ENCODE measurements around the gene PTPN7.
"Not testable (repeated sequence)": the region's sequence is repeated elsewhere in the genome, so short reads cannot be mapped to it uniquely, and the experiment has no call there.

PTPN7 gene

GRCh38 chr1:202172015-202172355 lies 11.6 kb upstream of the PTPN7 start:
- H3K27me3 ChIP-seq (ENCODE audit: low read depth, low read length): no peaks in the 10 kb centered on the region
- H3K9me3 ChIP-seq (ENCODE audit: control insufficient read depth in 1 of 2, low read length in 2 of 2): no peaks in the 10 kb centered on the region
- H3K27ac ChIP-seq (ENCODE audit: low read length): no peak overlapping the region
- peaks cover 0 to 7% of the 10 kb centered on the region in 2 donors for H3K4me1 ChIP-seq (ENCODE audit: control insufficient read depth in 1 of 2, insufficient read depth in 2 of 2, low read length in 2 of 2)
- H3K4me3 ChIP-seq (ENCODE audit: low read depth in 1 of 2, low read length in 2 of 2): no peak overlapping the region
- H3K36me3 ChIP-seq (ENCODE audit: control insufficient read depth in 1 of 2, insufficient read depth in 2 of 2, low read length in 2 of 2): no peaks in the 10 kb centered on the region

- no peaks in the 10 kb centered on the region for H3K36me3 ChIP-seq (ENCODE audit: control insufficient read depth in 1 of 2, insufficient read depth in 2 of 2, low read length in 2 of 2)
- H3K27ac ChIP-seq (ENCODE audit: low read length): no peak overlapping the region
- no peaks in the 10 kb centered on the region for H3K27me3 ChIP-seq (ENCODE audit: low read depth, low read length)
- no peaks in the 10 kb centered on the region for H3K9me3 ChIP-seq (ENCODE audit: control insufficient read depth in 1 of 2, low read length in 2 of 2)
- H3K4me1 ChIP-seq (ENCODE audit: control insufficient read depth in 1 of 2, insufficient read depth in 2 of 2, low read length in 2 of 2): peaks cover 0 to 7% of the 10 kb centered on the region in 2 donors
- H3K4me3 ChIP-seq (ENCODE audit: low read depth in 1 of 2, low read length in 2 of 2): no peak overlapping the region
These were observed 11.1 kb upstream of the PTPN7 start for GRCh38 chr1:202171292-202172014.

DNA sequence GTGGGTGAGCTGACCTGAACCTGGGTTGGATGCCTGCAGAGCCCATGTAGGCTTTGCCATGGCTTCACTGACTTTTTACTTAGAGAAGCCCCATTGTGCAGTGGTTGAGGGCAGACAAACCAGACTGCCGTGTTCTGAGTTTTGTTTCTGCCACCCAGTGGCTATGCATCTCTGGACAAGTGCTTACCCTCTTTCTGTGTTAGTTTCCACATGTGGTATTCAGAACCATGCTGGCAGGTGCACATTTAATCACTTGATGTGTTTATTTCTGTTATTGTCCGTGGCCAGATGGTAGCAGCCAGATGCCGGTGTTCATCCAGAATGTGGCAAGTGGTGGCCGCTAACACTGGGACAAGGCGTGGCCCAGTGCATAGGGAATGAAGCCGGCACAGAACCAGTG lies 10.3 kb upstream of the PTPN7 start:
- Histone ChIP-seq H3K4me3 (ENCODE audit: low read depth in 1 of 2, low read length in 2 of 2) (no peak overlapping the region), H3K9me3 (ENCODE audit: control insufficient read depth in 1 of 2, low read length in 2 of 2) (no peaks in the 10 kb centered on the region), H3K4me1 (ENCODE audit: control insufficient read depth in 1 of 2, insufficient read depth in 2 of 2, low read length in 2 of 2) (peaks cover 0 to 7% of the 10 kb centered on the region in 2 donors), H3K27ac (ENCODE audit: low read length) (no peak overlapping the region), H3K27me3 (ENCODE audit: low read depth, low read length) (no peaks in the 10 kb centered on the region), H3K36me3 (ENCODE audit: control insufficient read depth in 1 of 2, insufficient read depth in 2 of 2, low read length in 2 of 2) (no peaks in the 10 kb centered on the region)

GRCh38 chr1:202168861-202169260 lies 8.5 kb upstream of the PTPN7 start:
- Histone ChIP-seq H3K27ac (ENCODE audit: low read length) (no peak overlapping the region), H3K4me1 (ENCODE audit: control insufficient read depth in 1 of 2, insufficient read depth in 2 of 2, low read length in 2 of 2) (peaks cover 0 to 7% of the 10 kb centered on the region in 2 donors), H3K4me3 (ENCODE audit: low read depth in 1 of 2, low read length in 2 of 2) (no peak overlapping the region), H3K36me3 (ENCODE audit: control insufficient read depth in 1 of 2, insufficient read depth in 2 of 2, low read length in 2 of 2) (no peaks in the 10 kb centered on the region), H3K27me3 (ENCODE audit: low read depth, low read length) (no peaks in the 10 kb centered on the region), H3K9me3 (ENCODE audit: control insufficient read depth in 1 of 2, low read length in 2 of 2) (no peaks in the 10 kb centered on the region)

DNA sequence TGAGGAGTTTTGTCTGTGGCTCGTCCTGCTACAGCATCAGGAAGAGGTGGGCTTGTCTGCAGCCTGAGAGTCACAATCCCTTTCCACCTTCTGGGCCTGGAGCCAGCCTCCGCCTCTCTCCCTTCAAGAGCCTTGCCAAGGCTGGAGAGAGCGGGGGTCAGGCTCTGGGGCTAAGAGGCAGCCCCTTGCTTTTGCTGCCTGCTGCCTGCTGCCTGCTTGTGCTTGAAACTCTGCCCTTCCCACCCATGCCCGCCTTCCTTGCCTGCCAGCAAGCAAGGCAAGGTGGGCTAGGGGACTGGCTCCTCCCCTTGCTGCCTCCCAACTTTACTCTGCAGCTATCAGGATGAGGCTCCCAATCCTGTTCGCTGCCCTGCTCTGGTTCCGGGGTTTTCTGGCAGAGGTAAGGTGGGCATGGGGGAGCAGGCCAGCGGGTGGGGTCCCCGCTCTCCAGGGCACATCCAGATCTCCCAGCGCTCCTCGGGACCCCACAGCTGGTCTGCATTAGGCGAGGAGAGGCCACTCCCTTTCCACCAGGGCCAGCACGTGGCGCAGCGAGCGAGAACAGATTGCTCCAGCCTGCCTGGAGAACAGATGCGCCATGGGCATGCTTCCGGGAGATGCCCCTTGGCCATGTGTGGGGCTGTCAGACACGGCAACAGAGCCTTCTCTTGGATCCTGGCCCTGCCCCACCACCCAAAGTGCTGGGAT lies 7.5 kb upstream of the PTPN7 start:
- Histone ChIP-seq H3K36me3 (ENCODE audit: control insufficient read depth in 1 of 2, insufficient read depth in 2 of 2, low read length in 2 of 2) (no peaks in the 10 kb centered on the region), H3K27me3 (ENCODE audit: low read depth, low read length) (no peaks in the 10 kb centered on the region), H3K4me3 (ENCODE audit: low read depth in 1 of 2, low read length in 2 of 2) (no peak overlapping the region), H3K4me1 (ENCODE audit: control insufficient read depth in 1 of 2, insufficient read depth in 2 of 2, low read length in 2 of 2) (peaks cover 4 to 7% of the 10 kb centered on the region in 2 donors), H3K9me3 (ENCODE audit: control insufficient read depth in 1 of 2, low read length in 2 of 2) (no peaks in the 10 kb centered on the region), H3K27ac (ENCODE audit: low read length) (no peak overlapping the region)

- not testable (repeated sequence) for H3K36me3 ChIP-seq (ENCODE audit: control insufficient read depth in 1 of 2, insufficient read depth in 2 of 2, low read length in 2 of 2); H3K27ac ChIP-seq (ENCODE audit: low read length); H3K4me3 ChIP-seq (ENCODE audit: low read depth in 1 of 2, low read length in 2 of 2); H3K27me3 ChIP-seq (ENCODE audit: low read depth, low read length); H3K4me1 ChIP-seq (ENCODE audit: control insufficient read depth in 1 of 2, insufficient read depth in 2 of 2, low read length in 2 of 2); H3K9me3 ChIP-seq (ENCODE audit: control insufficient read depth in 1 of 2, low read length in 2 of 2)
These were observed 6.7 kb upstream of the PTPN7 start for GRCh38 chr1:202167054-202167453.

- Histone ChIP-seq H3K27me3 (ENCODE audit: low read depth, low read length) (no peaks in the 10 kb centered on the region), H3K9me3 (ENCODE audit: control insufficient read depth in 1 of 2, low read length in 2 of 2) (no peaks in the 10 kb centered on the region), H3K4me1 (ENCODE audit: control insufficient read depth in 1 of 2, insufficient read depth in 2 of 2, low read length in 2 of 2) (peaks cover 7% of the 10 kb centered on the region in 2 donors), H3K4me3 (ENCODE audit: low read depth in 1 of 2, low read length in 2 of 2) (no peak overlapping the region), H3K36me3 (ENCODE audit: control insufficient read depth in 1 of 2, insufficient read depth in 2 of 2, low read length in 2 of 2) (no peaks in the 10 kb centered on the region), H3K27ac (ENCODE audit: low read length) (no peak overlapping the region)
These were observed 5.8 kb upstream of the PTPN7 start for GRCh38 chr1:202165942-202166843.

DNA sequence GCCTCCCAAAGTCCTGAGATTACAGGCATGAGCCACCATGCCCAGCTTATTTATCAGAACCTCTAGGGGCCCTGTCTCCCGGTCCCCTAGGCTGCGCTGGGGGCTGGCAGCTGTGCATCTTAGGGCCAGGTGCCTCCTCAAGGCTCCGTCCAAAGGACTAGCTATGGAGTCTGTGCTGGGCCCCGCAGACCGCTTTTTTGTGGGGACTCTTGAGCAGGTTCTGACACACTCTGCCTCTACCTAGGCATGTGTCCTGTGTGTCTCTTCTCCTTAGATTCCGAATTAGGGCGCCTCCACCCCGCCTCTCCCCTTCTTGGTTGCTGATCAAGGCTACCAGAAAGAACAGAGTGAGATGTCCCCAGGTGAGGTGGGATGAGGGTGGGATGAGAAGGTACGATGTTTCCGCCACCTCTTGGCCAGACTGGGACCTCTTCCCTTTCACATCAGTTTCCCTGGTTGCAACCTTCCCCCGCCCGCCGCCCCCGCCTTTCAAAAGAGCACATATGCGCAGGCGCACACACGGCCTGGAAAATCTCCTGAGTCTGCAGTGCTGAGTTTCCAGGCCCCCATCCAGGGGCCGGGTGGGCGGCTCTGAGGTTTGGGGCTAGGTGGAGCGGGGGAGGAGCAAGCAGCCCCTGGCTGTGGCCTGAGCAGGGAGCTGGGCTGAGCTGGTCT lies 5.0 kb upstream of the PTPN7 start:
- Histone ChIP-seq H3K9me3 (ENCODE audit: control insufficient read depth in 1 of 2, low read length in 2 of 2) (no peaks in the 10 kb centered on the region), H3K27ac (ENCODE audit: low read length) (no peak overlapping the region), H3K27me3 (ENCODE audit: low read depth, low read length) (no peaks in the 10 kb centered on the region), H3K4me1 (ENCODE audit: control insufficient read depth in 1 of 2, insufficient read depth in 2 of 2, low read length in 2 of 2) (peaks cover 7% of the 10 kb centered on the region in 2 donors), H3K36me3 (ENCODE audit: control insufficient read depth in 1 of 2, insufficient read depth in 2 of 2, low read length in 2 of 2) (no peaks in the 10 kb centered on the region), H3K4me3 (ENCODE audit: low read depth in 1 of 2, low read length in 2 of 2) (no peak overlapping the region)

GRCh38 chr1:202164271-202165037 lies 4.1 kb upstream of the PTPN7 start:
- Histone ChIP-seq H3K9me3 (ENCODE audit: control insufficient read depth in 1 of 2, low read length in 2 of 2) (no peaks in the 10 kb centered on the region), H3K36me3 (ENCODE audit: control insufficient read depth in 1 of 2, insufficient read depth in 2 of 2, low read length in 2 of 2) (no peaks in the 10 kb centered on the region), H3K27ac (ENCODE audit: low read length) (no peak overlapping the region), H3K4me1 (ENCODE audit: control insufficient read depth in 1 of 2, insufficient read depth in 2 of 2, low read length in 2 of 2) (peaks cover 7% of the 10 kb centered on the region in 2 donors), H3K4me3 (ENCODE audit: low read depth in 1 of 2, low read length in 2 of 2) (no peak overlapping the region), H3K27me3 (ENCODE audit: low read depth, low read length) (no peaks in the 10 kb centered on the region)

- Histone ChIP-seq H3K27ac (ENCODE audit: low read length) (no peak overlapping the region), H3K36me3 (ENCODE audit: control insufficient read depth in 1 of 2, insufficient read depth in 2 of 2, low read length in 2 of 2) (no peaks in the 10 kb centered on the region), H3K27me3 (ENCODE audit: low read depth, low read length) (no peaks in the 10 kb centered on the region), H3K4me1 (ENCODE audit: control insufficient read depth in 1 of 2, insufficient read depth in 2 of 2, low read length in 2 of 2) (peaks cover 7% of the 10 kb centered on the region in 2 donors), H3K9me3 (ENCODE audit: control insufficient read depth in 1 of 2, low read length in 2 of 2) (no peaks in the 10 kb centered on the region), H3K4me3 (ENCODE audit: low read depth in 1 of 2, low read length in 2 of 2) (no peak overlapping the region)
These were observed 3.2 kb upstream of the PTPN7 start for GRCh38 chr1:202163281-202164270.
